Pancreas (tissue), 10 donors: ENCODE results near the gene MATR3. TPM values are rescaled to one million over a fixed set of nuclear protein-coding genes. Genes with fewer than 3 reads are reported as not detected.
"Not testable (repeated sequence)": the region's sequence is repeated elsewhere in the genome, so short reads cannot be mapped to it uniquely, and the experiment has no call there.

Source experiments
- ATAC-seq, 4 donors: fragments of 200-7000 bp; cut with Tn5 transposase; one replicate each; pipeline versions ENCODE4 v1.8.0 to v1.9.1; 2020; ENCODE audit warnings: mild to moderate bottlenecking in 4 of 4, moderate library complexity in 4 of 4
- DNase-seq, 6 donors: peaks; one replicate each; pipeline ENCODE4 v3.0.0-alpha.2; 2020
- FAIRE-seq: peaks from 2 replicates; lab custom pipeline; 2012; peaks lifted over from hg19 to GRCh38; lab: Jason Lieb, UNC
- H3K27ac ChIP-seq, 4 donors: fragments of 200-600 bp; sonication (generic); 1 replicate in 3 of 4; 2 replicates in 1 of 4; pipeline versions ENCODE4 v1.5.0 to v1.8.0; 2020
- H3K27me3 ChIP-seq, 4 donors: fragments of 200-600 bp; one replicate each; pipeline ENCODE4 v1.8.0; 2021
- H3K36me3 ChIP-seq, 3 donors: fragments of 200-600 bp; sonication (generic) in 1 of 3; one replicate each; pipeline versions ENCODE4 v1.5.0 to v1.8.0; 2020 to 2021
- H3K4me1 ChIP-seq, 3 donors: fragments of 200-600 bp; one replicate each; pipeline ENCODE4 v1.8.0; 2021
- H3K4me3 ChIP-seq, 4 donors: fragments of 200-600 bp; sonication (generic) in 2 of 4; one replicate each; pipeline versions ENCODE4 v1.5.0 to v1.8.0; 2020 to 2021
- H3K9me3 ChIP-seq, 4 donors: fragments of 200-600 bp; one replicate each; pipeline ENCODE4 v1.8.0; 2021
- WGBS, 2 donors: extraction: QIAGEN DNeasy Blood & Tissue Kit; methylation state at CpG; one replicate each; pipeline ENCODE4 v1.1.7; 2013; 5-methylcytosine and 5-hydroxymethylcytosine counted together
- intact Hi-C, 3 donors: fragments of 100-400 bp; cut with DNase I; formaldehyde crosslinking; loops; one replicate each; pipeline versions ENCODE4 v1.11.1 to v1.14.2; 2022
- polyA plus RNA-seq, 2 donors: library from polyadenylated mRNA; stranded (reverse); fragments of 200-250 nt; gene quantifications; one replicate each; pipeline ENCODE4 v1.2.3, GENCODE V29; 2013
- total RNA-seq, 6 donors: library from RNA; stranded (reverse); fragmentation: NEBNext Ultra II Directional in 4 of 6; extraction: Animal tissue kit (Norgen Biotek cat#: 25700) in 4 of 6; gene quantifications; one replicate each; pipeline versions ENCODE4 v1.2.1 to v1.2.4, GENCODE V29; 2021 to 2023
- TF ChIP-seq, protein P1 (sequence below), 4 donors: fragments of 200-600 bp; sonication (generic) in 3 of 4; IDR thresholded peaks; one replicate each; pipeline versions ENCODE4 v1.5.0 to v1.8.0; 2021; ENCODE audit warnings: antibody characterized with exemption in 4 of 4
- donor health status: healthy with polysubstance abuse.
- donor health status: DM: no; HTN: no; CAD: no; lungs with moderate emphysema.
- donor health status: DM: no; HTN: no; CAD: no.
- donor health status: control.
- donor health status: control.
- donor health status: Bipolar disorder and iron deficiency.
- donor health status: DM: yes; HTN: yes; CAD: no.
- donor health status: DM: no; HTN: no; CAD: no.
- donor health status: DM: no; HTN: no; CAD: no.
- donor health status: DM: yes; HTN: yes; CAD: no.

Gene MATR3
- total and polyA plus RNA-seq, 8 donors, result 47.0 to 104 (median 77.6) TPM

DNA sequence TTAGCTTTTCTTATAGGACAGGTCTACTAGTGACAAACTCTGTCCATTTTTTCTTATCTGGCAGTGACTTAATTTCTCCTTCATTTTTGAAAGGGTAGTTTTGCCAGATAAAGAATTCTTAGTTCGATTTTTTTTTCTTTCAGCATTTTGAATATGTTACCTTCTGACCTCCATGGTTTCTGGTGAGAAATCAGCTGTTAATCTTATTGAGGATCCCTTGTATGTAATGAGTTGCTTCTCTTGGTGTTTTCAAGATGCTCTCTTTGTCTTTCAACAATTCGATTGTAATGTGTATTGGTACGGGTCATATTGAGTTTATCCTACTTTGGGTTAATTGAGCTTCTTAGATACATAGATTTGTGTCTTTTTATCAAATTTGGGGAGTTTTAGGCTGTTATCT, 60.6 kb downstream of the MATR3 start:
- no peaks in the 10 kb centered on the region for H3K4me1 ChIP-seq
- no peak overlapping the region for H3K4me3 ChIP-seq
- no peaks in the 10 kb centered on the region for H3K9me3 ChIP-seq
- TF ChIP-seq, protein P1, sequence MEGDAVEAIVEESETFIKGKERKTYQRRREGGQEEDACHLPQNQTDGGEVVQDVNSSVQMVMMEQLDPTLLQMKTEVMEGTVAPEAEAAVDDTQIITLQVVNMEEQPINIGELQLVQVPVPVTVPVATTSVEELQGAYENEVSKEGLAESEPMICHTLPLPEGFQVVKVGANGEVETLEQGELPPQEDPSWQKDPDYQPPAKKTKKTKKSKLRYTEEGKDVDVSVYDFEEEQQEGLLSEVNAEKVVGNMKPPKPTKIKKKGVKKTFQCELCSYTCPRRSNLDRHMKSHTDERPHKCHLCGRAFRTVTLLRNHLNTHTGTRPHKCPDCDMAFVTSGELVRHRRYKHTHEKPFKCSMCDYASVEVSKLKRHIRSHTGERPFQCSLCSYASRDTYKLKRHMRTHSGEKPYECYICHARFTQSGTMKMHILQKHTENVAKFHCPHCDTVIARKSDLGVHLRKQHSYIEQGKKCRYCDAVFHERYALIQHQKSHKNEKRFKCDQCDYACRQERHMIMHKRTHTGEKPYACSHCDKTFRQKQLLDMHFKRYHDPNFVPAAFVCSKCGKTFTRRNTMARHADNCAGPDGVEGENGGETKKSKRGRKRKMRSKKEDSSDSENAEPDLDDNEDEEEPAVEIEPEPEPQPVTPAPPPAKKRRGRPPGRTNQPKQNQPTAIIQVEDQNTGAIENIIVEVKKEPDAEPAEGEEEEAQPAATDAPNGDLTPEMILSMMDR (IDR thresholded peaks at IDR 0.05), result no peak
- ATAC-seq, result no peak
- no peaks in the 10 kb centered on the region for H3K27me3 ChIP-seq
- H3K27ac ChIP-seq, result no peak overlapping the region
- no peak for FAIRE-seq
- 93 to 97% methylated on average over 3 of the region's 3 CpGs for WGBS, 2 donors
- DNase-seq, result no peak
- H3K36me3 ChIP-seq, result no peaks in the 10 kb centered on the region
- intact Hi-C loops, result no loop called here

DNA sequence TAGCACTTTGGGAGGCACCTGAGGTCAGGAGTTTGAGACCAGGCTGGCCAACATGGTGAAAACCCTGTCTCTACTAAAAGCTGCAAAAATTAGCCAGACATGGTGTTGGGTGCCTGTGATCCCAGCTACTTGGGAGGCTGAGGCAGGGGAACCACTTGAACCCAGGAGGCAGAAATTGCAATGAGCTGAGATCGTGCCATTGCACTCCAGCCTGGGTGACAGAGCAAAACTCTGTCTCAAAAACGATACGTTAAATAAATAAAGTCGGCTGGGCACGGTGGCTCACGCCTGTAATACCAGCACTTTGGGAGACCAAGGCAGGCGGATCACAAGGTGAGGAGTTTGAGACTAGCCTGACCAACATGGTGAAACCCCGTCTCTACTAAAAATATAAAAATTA, 62.4 kb downstream of the MATR3 start:
- 93 to 95% methylated on average over 8 of the region's 8 CpGs for WGBS, 2 donors
- FAIRE-seq, intact Hi-C loops: not testable (repeated sequence)

DNA sequence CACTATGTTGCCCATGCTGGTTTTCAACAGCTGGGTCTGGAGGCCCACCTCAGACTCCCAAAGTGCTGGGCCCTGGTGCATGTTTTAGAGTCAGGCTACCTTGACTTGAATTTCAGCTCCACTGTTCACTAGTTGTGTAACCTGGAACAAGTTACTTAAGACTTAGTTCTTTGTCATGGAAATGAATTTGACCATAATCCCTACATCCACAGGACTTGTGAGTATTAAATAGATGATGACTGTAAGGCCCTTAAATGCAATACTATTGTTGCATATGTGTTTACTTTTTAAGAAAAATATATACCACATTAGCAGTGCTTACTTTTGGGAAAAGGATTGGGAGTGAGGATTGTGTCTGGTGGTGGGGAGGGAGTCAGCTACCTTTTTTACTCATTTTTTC, 64.5 kb downstream of the MATR3 start:
- Histone ChIP-seq H3K27ac (no peak overlapping the region), H3K27me3 (no peaks in the 10 kb centered on the region), H3K4me1 (no peaks in the 10 kb centered on the region), H3K9me3 (no peaks in the 10 kb centered on the region), H3K4me3 (no peak overlapping the region), H3K36me3 (no peaks in the 10 kb centered on the region)
- DNase-seq (no peak), FAIRE-seq (no peak), ATAC-seq (no peak)
- intact Hi-C loops, result no loop called here
- TF ChIP-seq, protein P1 (IDR thresholded peaks at IDR 0.05), result no peak

More for the DNA sequence above, 62.4 kb downstream of the MATR3 start:
- not testable (repeated sequence) for H3K36me3 ChIP-seq, H3K4me1 ChIP-seq, ATAC-seq, H3K4me3 ChIP-seq, DNase-seq, H3K27me3 ChIP-seq, H3K27ac ChIP-seq, H3K9me3 ChIP-seq

DNA sequence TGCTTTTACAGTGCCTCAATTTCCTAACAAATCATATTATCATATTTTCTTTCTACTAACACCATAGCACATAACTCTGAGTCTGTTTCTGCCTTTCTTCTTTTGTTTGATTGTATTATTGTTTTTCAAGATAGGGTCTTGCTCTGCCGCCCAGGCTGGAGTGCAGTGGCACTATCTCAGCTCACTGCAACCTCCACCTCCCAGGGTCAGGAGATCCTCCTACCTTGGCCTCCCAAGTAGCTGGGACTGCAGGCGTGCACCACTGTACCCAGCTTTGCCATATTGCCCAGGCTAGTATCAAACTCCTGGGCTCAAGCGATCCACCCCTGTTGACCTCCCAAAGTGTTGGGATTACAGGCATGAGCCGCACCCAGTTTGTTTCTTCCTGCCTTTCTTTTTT, 66.8 kb downstream of the MATR3 start:
- FAIRE-seq, result no peak
- no peaks in the 10 kb centered on the region for H3K9me3 ChIP-seq
- H3K27ac ChIP-seq, result no peak overlapping the region
- ATAC-seq, result no peak
- H3K36me3 ChIP-seq, result peaks cover 0 to 19% (median 12%) of the 10 kb centered on the region in 3 donors
- intact Hi-C loops, result no loop called here
- TF ChIP-seq, protein P1 (IDR thresholded peaks at IDR 0.05), result no peak
- DNase-seq, result no peak
- H3K4me3 ChIP-seq, result no peak overlapping the region
- no peaks in the 10 kb centered on the region for H3K4me1 ChIP-seq
- H3K27me3 ChIP-seq, result no peaks in the 10 kb centered on the region
- 95 to 99% methylated on average over 4 of the region's 4 CpGs for WGBS, 2 donors

DNA sequence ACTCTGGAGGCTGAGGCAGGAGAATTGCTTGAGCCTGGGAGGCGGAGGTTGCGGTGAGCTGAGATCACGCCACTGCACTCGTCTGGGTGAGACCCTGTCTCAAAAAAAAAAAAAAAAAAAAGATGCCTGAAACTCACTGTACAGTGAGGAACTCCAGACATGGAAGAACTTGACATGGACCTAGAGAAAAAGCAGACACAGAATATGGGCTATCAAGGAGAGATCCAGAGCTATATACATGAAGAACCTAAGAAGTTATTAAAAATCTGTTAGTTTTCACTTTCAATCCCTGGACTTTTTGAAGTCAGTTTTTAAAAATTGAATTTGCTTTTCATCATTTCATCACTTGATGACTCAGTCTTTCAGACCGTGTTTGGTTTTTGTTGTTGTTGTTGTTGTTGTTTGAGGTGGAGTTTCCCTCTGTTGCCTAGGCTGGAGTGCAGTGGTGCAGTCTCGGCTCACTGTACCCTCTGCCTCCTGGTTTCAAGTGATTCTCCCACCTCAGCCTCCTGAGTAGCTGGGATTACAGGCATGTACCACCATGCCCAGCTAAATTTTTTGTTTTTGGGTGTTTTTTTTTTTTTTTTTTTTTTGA, 68.4 kb downstream of the MATR3 start:
- no peaks in the 10 kb centered on the region for H3K4me1 ChIP-seq
- DNase-seq, result no peak

More for the DNA sequence above, 68.4 kb downstream of the MATR3 start:
- ATAC-seq (no peak), FAIRE-seq (no peak)
- Histone ChIP-seq H3K9me3 (no peaks in the 10 kb centered on the region), H3K36me3 (peaks cover 0 to 28% (median 12%) of the 10 kb centered on the region in 3 donors), H3K27ac (no peak overlapping the region), H3K4me3 (no peak overlapping the region), H3K27me3 (no peaks in the 10 kb centered on the region)
- intact Hi-C loops, result no loop called here
- TF ChIP-seq, protein P1 (IDR thresholded peaks at IDR 0.05), result no peak
- 82 to 84% methylated on average over 6 of the region's 6 CpGs for WGBS, 2 donors
